RWPE2 (cell line): Measurements from ENCODE around the gene KCNJ14.

Experiments
- ATAC-seq: fragments of 200-7000 bp; cut with Tn5 transposase; 3 replicates; pipeline ENCODE4 v1.9.1; 2021; ENCODE audit warnings: low read depth
- DNase-seq: peaks from one replicate; pipeline ENCODE4 v3.0.0-alpha.2; 2020; ENCODE audit warnings: low spot score
- H3K27ac ChIP-seq: fragments of 450-650 bp; 2 replicates; pipeline ENCODE4 v1.5.1; 2017; ENCODE audit warnings: mild to moderate bottlenecking; ENCODE audit not compliant: poor library complexity, severe bottlenecking
- H3K27me3 ChIP-seq: fragments of 250-450 bp; sonication (Bioruptor Pico); 2 replicates; pipeline ENCODE4 v1.5.1; 2021; ENCODE audit warnings: mild to moderate bottlenecking, moderate library complexity; ENCODE audit not compliant: insufficient read depth, poor library complexity, severe bottlenecking
- H3K36me3 ChIP-seq: fragments of 250-450 bp; sonication (Bioruptor Pico); 2 replicates; pipeline ENCODE4 v1.5.1; 2020; ENCODE audit warnings: low read depth, mild to moderate bottlenecking, moderate library complexity
- H3K4me1 ChIP-seq: fragments of 250-450 bp; sonication (Bioruptor Pico); 2 replicates; pipeline ENCODE4 v1.5.1; 2021; ENCODE audit warnings: mild to moderate bottlenecking, moderate library complexity; ENCODE audit not compliant: insufficient read depth, poor library complexity, severe bottlenecking
- H3K4me3 ChIP-seq: fragments of 250-450 bp; sonication (Bioruptor Pico); 2 replicates; pipeline ENCODE4 v1.5.1; 2021; ENCODE audit warnings: mild to moderate bottlenecking, moderate library complexity; ENCODE audit not compliant: severe bottlenecking
- H3K9me3 ChIP-seq: fragments of 250-450 bp; sonication (Bioruptor Pico); 2 replicates; pipeline ENCODE4 v1.5.1; 2021; ENCODE audit warnings: mild to moderate bottlenecking, moderate library complexity; ENCODE audit not compliant: severe bottlenecking
- TF ChIP-seq, protein P1 (sequence below): fragments of 450-650 bp; IDR thresholded peaks from one replicate; pipeline ENCODE4 v1.5.1; 2017; ENCODE audit warnings: mild to moderate bottlenecking, moderate library complexity; ENCODE audit not compliant: poor library complexity, severe bottlenecking

The KCNJ14 gene

GRCh38 chr19:48465215-48465614 lies 9.8 kb downstream of the KCNJ14 start:
- Histone ChIP-seq H3K27ac (no peak overlapping the region), H3K36me3 (peaks cover 9% of the 10 kb centered on the region), H3K27me3 (no peaks in the 10 kb centered on the region), H3K4me3 (no peak overlapping the region), H3K9me3 (no peaks in the 10 kb centered on the region), H3K4me1 (no peaks in the 10 kb centered on the region)
- DNase-seq (no peak), ATAC-seq (no peak)
- TF ChIP-seq, protein P1, sequence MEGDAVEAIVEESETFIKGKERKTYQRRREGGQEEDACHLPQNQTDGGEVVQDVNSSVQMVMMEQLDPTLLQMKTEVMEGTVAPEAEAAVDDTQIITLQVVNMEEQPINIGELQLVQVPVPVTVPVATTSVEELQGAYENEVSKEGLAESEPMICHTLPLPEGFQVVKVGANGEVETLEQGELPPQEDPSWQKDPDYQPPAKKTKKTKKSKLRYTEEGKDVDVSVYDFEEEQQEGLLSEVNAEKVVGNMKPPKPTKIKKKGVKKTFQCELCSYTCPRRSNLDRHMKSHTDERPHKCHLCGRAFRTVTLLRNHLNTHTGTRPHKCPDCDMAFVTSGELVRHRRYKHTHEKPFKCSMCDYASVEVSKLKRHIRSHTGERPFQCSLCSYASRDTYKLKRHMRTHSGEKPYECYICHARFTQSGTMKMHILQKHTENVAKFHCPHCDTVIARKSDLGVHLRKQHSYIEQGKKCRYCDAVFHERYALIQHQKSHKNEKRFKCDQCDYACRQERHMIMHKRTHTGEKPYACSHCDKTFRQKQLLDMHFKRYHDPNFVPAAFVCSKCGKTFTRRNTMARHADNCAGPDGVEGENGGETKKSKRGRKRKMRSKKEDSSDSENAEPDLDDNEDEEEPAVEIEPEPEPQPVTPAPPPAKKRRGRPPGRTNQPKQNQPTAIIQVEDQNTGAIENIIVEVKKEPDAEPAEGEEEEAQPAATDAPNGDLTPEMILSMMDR, result no peak

DNA sequence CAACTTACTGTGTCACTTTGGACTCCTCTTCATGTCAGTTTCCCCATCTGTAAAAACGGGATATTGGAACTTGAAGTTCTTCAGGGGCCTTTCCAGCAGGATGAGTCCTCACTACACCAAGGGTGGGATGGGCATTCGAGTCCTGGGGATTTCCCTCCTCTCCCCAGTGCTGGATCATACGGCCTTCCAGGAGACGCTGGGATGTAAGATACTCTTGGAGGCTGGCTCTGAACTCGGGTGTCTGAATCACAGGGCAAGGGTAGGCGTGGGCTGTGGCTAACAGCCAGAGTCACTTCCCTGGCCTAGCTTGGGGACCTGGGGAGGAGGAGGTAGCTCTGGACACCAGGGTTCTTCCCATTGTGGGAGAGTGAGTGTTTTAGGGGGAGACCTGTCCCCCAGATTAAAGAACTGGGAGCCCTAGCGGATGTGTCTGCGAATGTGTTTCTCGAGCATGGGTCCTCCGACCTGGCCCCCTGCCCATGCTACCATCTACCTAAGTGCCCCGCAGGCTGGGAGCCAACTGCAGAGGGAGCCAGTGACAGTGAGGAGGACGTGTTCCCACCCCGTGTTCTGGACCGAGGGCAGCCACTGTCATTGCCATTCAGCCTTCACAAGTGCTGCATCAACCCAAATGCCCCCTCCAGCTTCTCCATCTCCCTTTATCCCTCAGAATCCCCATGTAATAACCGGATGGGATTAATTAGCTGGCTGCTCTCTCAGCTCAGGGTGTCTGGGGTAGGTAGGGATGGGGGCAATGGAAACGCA lies 11.4 kb downstream of the KCNJ14 start:
- H3K27me3 ChIP-seq, result no peaks in the 10 kb centered on the region
- H3K4me3 ChIP-seq, result no peak overlapping the region
- TF ChIP-seq, protein P1, result no peak
- peaks cover 21% of the 10 kb centered on the region for H3K36me3 ChIP-seq
- no peak for DNase-seq
- H3K4me1 ChIP-seq, result no peaks in the 10 kb centered on the region
- ATAC-seq, result no peak
- H3K9me3 ChIP-seq, result no peaks in the 10 kb centered on the region
- no peak overlapping the region for H3K27ac ChIP-seq

DNA sequence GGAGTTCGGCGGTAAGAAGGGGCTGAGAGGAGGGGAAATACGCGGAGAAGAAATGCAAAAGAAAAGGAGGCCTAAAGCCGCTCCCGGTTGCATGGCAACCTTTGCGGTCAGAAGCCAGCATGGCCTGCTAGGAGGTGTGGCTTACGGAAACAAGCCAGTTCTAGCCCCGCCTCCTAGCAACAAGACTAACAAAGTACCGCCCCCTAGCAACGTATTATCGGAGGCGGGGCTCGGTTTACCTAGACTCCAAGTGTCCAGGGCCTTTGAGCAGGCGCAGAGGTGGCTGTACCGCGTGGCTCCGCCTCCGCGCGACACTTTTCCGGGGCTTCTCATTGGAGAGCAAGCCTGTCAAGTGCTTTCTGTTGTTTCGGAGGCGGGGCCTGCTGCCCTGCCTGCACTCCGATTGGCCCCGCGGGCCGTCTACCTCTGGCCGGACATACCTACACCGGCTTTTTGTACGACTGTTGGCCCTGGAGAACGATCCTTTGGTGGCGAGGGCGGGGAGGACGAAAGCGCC lies 13.5 kb downstream of the KCNJ14 start:
- H3K36me3 ChIP-seq, result peaks cover 34% of the 10 kb centered on the region
- peak; percentile 99 for DNase-seq
- TF ChIP-seq, protein P1, result no peak
- H3K4me1 ChIP-seq, result no peaks in the 10 kb centered on the region
- H3K27ac ChIP-seq, result peak overlapping the region; percentile 79
- H3K9me3 ChIP-seq, result no peaks in the 10 kb centered on the region
- H3K4me3 ChIP-seq, result peak overlapping the region; percentile 85
- no peaks in the 10 kb centered on the region for H3K27me3 ChIP-seq
- ATAC-seq, result peak; percentile 92

DNA sequence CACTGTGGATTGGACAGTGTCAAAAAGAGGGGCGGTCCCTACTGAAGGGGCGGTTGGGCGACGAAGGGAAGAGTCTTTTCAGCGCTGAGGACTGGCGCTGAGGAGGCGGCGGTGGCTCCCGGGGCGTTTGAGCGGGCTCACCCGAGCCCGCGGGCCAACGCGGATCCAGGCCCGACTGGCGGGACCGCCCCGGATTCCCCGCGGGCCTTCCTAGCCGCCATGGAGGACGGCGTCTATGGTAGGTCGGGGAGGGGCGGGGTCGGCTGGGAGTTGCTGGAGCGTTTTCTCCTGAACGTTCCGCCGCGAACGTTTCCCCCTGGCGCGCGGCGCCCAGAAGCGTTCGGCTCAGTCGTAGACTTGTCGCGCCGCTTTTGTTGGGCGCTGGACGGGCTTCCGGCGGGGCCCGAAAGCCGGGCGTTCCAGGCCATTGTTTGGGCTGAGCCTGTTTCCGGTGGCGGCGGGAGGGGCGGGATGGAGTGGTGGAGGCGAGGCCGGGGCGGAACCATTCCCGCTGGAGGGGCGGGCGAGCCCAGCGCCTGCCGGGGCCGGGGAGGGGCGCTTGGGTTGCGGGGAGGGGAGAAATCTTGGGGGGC lies 14.0 kb downstream of the KCNJ14 start, which contains the start of gene CYTH2:
CYTH2 (plus strand) TSS at position 81 of the 593 bp plus-strand sequence; CDS start at position 220, 139 bp downstream.
- Histone ChIP-seq H3K4me1 (no peaks in the 10 kb centered on the region), H3K27ac (peak within 1 kb of the TSS; percentile 79), H3K9me3 (no peaks in the 10 kb centered on the region), H3K27me3 (no peaks in the 10 kb centered on the region), H3K36me3 (peaks cover 38% of the 10 kb centered on the region), H3K4me3 (peak within 1 kb of the TSS; percentile 85)
- ATAC-seq, result peak; percentile 64
- DNase-seq, result peak; percentile 91
- TF ChIP-seq, protein P1, result no peak
